HepG2 (cell line): ENCODE data around the gene CCNYL1. TPM values are rescaled to one million over a fixed set of nuclear protein-coding genes. Genes with fewer than 3 reads are reported as not detected.

Source experiments
- FOXO1 ChIP-seq: sonication (generic); formaldehyde crosslinking; IDR thresholded peaks from 2 replicates; pipeline ENCODE4 v1.4.0; 2020; ENCODE audit warnings: missing genetic modification reagents
- HOXA5 ChIP-seq: sonication (generic); formaldehyde crosslinking; IDR thresholded peaks from 2 replicates; pipeline ENCODE4 v1.4.0; 2020; ENCODE audit warnings: missing genetic modification reagents
- KAT2B ChIP-seq: fragments of 150-350 bp; IDR thresholded peaks from 2 replicates; pipeline ENCODE4 v1.6.1; 2014; ENCODE audit warnings: low read depth, low read length, borderline replicate concordance
- SIN3B ChIP-seq: fragments of 150-350 bp; IDR thresholded peaks from 2 replicates; pipeline ENCODE4 v1.6.1; 2014; ENCODE audit warnings: low read length
- ZC3H4 ChIP-seq: sonication (generic); formaldehyde crosslinking; IDR thresholded peaks from 2 replicates; pipeline ENCODE4 v1.4.0; 2020; ENCODE audit warnings: missing genetic modification reagents, borderline replicate concordance
- ZNF225 ChIP-seq: sonication (generic); formaldehyde crosslinking; IDR thresholded peaks from 2 replicates; pipeline ENCODE4 v1.4.0; 2020; ENCODE audit warnings: mild to moderate bottlenecking, missing genetic modification reagents
- ZNF350 ChIP-seq: sonication (generic); formaldehyde crosslinking; IDR thresholded peaks from 2 replicates; pipeline ENCODE4 v1.4.0; 2020; ENCODE audit warnings: mild to moderate bottlenecking, low read depth, missing genetic modification reagents, borderline replicate concordance
- ZNF451 ChIP-seq: sonication (generic); formaldehyde crosslinking; IDR thresholded peaks from 2 replicates; pipeline ENCODE4 v1.5.0; 2020; ENCODE audit warnings: mild to moderate bottlenecking, missing genetic modification reagents
- ZNF460 ChIP-seq: sonication (generic); formaldehyde crosslinking; IDR thresholded peaks from 2 replicates; pipeline ENCODE4 v1.5.1; 2020; ENCODE audit warnings: missing genetic modification reagents, mild to moderate bottlenecking, borderline replicate concordance
- ZNF546 ChIP-seq: sonication (generic); formaldehyde crosslinking; conservative IDR thresholded peaks from 2 replicates; pipeline ENCODE4 v1.8.1; 2023; ENCODE audit warnings: mild to moderate bottlenecking, missing genetic modification reagents
- ZNF749 ChIP-seq: sonication (generic); formaldehyde crosslinking; IDR thresholded peaks from 2 replicates; pipeline ENCODE4 v1.8.0; 2022; ENCODE audit warnings: mild to moderate bottlenecking, missing genetic modification reagents, moderate library complexity, borderline replicate concordance
- ZZZ3 ChIP-seq: sonication (generic); formaldehyde crosslinking; IDR thresholded peaks from 2 replicates; pipeline ENCODE4 v1.4.0; 2020; ENCODE audit warnings: missing genetic modification reagents, mild to moderate bottlenecking, borderline replicate concordance
- polyA plus RNA-seq, 8 experiments: library from polyadenylated mRNA; depleted of rRNA in 3 of 8; stranded (reverse) in 7 of 8; unstranded in 1 of 8; fragments of >200 nt; fragmentation: Illumina TruSeq in 4 of 8; extraction: Trizol in 4 of 8; gene quantifications; 2 replicates each; pipeline versions ENCODE4 v1.2.1 to v1.2.3, GENCODE V29; 2011 to 2016; ENCODE audit warnings: low read depth in 4 of 8, missing spikeins in 1 of 8, mixed read lengths in 1 of 8; ENCODE audit not compliant: insufficient read depth in 1 of 8
- total RNA-seq, 5 experiments: library from RNA; depleted of rRNA; stranded (reverse); fragments of >200 nt; fragmentation: Illumina TruSeq; extraction: Trizol; gene quantifications; 2 replicates each; pipeline ENCODE4 v1.2.3, GENCODE V29; 2016; ENCODE audit warnings: low read depth in 1 of 5
- TF ChIP-seq, protein P1 (sequence below), 2 experiments: sonication (generic) in 1 of 2; formaldehyde crosslinking in 1 of 2; IDR thresholded peaks; 2 replicates each; pipeline versions ENCODE4 v1.6.1 to v1.9.0; 2014 to 2022; ENCODE audit warnings: antibody characterized with exemption in 1 of 2, borderline replicate concordance in 1 of 2, inconsistent platforms in 1 of 2, low read depth in 1 of 2, missing genetic modification reagents in 1 of 2
- TF ChIP-seq, protein P2 (sequence below): IDR thresholded peaks from 2 replicates; pipeline ENCODE4 v1.6.1; 2016; ENCODE audit warnings: low read depth, borderline replicate concordance
- TF ChIP-seq, protein P3 (sequence below): IDR thresholded peaks from 2 replicates; pipeline ENCODE4 v1.6.1; 2016; ENCODE audit warnings: control low read depth
- TF ChIP-seq, protein P4 (sequence below): IDR thresholded peaks from 2 replicates; pipeline ENCODE4 v1.6.1; 2012; ENCODE audit warnings: inconsistent platforms
- TF ChIP-seq, protein P5 (sequence below): sonication (generic); formaldehyde crosslinking; IDR thresholded peaks from 2 replicates; pipeline ENCODE4 v1.4.0; 2020; ENCODE audit warnings: missing genetic modification reagents

CCNYL1 gene
- total and polyA plus RNA-seq, 2 of the 13 experiments (the other 11 are each of a cell fraction or from before 2014, with no cell fraction given): 12.5 to 16.2 TPM

DNA sequence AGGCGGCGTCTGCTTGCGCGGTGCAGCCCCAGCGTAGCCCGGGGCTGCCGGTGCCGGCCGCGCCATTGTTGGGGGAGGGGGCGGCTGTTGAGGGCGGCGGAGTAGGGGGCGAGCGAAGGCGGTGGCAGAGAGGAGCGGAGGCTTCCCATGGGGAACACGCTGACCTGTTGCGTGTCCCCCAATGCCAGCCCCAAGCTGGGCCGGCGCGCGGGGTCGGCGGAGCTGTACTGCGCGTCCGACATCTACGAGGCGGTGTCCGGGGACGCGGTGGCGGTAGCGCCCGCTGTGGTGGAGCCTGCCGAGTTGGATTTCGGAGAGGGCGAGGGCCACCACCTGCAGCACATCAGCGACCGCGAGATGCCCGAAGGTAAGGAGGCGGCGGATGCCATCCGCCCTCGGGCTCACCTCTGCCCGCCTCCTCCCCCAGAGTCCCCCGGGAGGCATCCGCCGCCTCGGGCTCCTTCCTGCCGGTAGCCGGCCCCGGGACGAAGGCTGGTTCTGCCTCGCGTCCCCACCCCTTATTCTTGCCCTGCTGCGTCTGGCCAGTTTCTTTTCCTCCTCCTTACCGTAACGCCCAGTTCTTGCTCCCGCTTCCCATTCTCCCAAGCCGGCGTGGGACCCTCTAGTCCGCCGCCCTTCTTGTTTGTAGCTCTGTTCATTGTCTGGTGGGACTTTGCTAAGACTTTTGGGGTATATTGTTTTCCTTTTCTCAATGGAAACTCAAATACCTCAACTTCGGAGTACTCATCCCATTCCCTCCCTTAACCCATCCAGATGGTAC is 500 bp downstream of the CCNYL1 start (continued):
- TF ChIP-seq, protein P1, sequence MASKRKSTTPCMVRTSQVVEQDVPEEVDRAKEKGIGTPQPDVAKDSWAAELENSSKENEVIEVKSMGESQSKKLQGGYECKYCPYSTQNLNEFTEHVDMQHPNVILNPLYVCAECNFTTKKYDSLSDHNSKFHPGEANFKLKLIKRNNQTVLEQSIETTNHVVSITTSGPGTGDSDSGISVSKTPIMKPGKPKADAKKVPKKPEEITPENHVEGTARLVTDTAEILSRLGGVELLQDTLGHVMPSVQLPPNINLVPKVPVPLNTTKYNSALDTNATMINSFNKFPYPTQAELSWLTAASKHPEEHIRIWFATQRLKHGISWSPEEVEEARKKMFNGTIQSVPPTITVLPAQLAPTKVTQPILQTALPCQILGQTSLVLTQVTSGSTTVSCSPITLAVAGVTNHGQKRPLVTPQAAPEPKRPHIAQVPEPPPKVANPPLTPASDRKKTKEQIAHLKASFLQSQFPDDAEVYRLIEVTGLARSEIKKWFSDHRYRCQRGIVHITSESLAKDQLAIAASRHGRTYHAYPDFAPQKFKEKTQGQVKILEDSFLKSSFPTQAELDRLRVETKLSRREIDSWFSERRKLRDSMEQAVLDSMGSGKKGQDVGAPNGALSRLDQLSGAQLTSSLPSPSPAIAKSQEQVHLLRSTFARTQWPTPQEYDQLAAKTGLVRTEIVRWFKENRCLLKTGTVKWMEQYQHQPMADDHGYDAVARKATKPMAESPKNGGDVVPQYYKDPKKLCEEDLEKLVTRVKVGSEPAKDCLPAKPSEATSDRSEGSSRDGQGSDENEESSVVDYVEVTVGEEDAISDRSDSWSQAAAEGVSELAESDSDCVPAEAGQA (IDR thresholded peaks at IDR 0.05; ENCODE audit: low read depth): no peak
- TF ChIP-seq, protein P1 (CRISPR knock-in tag; IDR thresholded peaks at IDR 0.05; ENCODE audit: borderline replicate concordance): 0 out of 2 replicates have a peak, but pooled peaks have one; percentile 56
- TF ChIP-seq ZC3H4 (no peak), ZNF225 (CRISPR knock-in tag) (no peak), ZNF350 (CRISPR knock-in tag) (no peak), ZNF460 (CRISPR knock-in tag) (no peak), SIN3B (no peak), ZNF546 (no peak), HOXA5 (CRISPR knock-in tag) (peak; percentile 68; the same call in 1 of the 2 replicates), FOXO1 (CRISPR knock-in tag) (no peak), ZNF451 (CRISPR knock-in tag) (no peak), ZNF749 (CRISPR knock-in tag) (peak; percentile 81; the same call in 1 of the 2 replicates), KAT2B (no peak), ZZZ3 (no peak)
- TF ChIP-seq, protein P2, sequence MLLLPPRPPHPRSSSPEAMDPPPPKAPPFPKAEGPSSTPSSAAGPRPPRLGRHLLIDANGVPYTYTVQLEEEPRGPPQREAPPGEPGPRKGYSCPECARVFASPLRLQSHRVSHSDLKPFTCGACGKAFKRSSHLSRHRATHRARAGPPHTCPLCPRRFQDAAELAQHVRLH (CRISPR knock-in tag): no peak
- TF ChIP-seq, protein P3, sequence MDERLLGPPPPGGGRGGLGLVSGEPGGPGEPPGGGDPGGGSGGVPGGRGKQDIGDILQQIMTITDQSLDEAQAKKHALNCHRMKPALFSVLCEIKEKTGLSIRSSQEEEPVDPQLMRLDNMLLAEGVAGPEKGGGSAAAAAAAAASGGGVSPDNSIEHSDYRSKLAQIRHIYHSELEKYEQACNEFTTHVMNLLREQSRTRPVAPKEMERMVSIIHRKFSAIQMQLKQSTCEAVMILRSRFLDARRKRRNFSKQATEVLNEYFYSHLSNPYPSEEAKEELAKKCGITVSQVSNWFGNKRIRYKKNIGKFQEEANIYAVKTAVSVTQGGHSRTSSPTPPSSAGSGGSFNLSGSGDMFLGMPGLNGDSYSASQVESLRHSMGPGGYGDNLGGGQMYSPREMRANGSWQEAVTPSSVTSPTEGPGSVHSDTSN (CRISPR knock-in tag): no peak
- TF ChIP-seq, protein P4, sequence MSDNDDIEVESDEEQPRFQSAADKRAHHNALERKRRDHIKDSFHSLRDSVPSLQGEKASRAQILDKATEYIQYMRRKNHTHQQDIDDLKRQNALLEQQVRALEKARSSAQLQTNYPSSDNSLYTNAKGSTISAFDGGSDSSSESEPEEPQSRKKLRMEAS: peak; percentile 15; the same call in 1 of the 2 replicates
- TF ChIP-seq, protein P5, sequence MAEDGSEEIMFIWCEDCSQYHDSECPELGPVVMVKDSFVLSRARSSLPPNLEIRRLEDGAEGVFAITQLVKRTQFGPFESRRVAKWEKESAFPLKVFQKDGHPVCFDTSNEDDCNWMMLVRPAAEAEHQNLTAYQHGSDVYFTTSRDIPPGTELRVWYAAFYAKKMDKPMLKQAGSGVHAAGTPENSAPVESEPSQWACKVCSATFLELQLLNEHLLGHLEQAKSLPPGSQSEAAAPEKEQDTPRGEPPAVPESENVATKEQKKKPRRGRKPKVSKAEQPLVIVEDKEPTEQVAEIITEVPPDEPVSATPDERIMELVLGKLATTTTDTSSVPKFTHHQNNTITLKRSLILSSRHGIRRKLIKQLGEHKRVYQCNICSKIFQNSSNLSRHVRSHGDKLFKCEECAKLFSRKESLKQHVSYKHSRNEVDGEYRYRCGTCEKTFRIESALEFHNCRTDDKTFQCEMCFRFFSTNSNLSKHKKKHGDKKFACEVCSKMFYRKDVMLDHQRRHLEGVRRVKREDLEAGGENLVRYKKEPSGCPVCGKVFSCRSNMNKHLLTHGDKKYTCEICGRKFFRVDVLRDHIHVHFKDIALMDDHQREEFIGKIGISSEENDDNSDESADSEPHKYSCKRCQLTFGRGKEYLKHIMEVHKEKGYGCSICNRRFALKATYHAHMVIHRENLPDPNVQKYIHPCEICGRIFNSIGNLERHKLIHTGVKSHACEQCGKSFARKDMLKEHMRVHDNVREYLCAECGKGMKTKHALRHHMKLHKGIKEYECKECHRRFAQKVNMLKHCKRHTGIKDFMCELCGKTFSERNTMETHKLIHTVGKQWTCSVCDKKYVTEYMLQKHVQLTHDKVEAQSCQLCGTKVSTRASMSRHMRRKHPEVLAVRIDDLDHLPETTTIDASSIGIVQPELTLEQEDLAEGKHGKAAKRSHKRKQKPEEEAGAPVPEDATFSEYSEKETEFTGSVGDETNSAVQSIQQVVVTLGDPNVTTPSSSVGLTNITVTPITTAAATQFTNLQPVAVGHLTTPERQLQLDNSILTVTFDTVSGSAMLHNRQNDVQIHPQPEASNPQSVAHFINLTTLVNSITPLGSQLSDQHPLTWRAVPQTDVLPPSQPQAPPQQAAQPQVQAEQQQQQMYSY: no peak
